HepG2 (cell line): ENCODE results near the gene HRH3. TPM values are rescaled to one million over a fixed set of nuclear protein-coding genes. Genes with fewer than 3 reads are reported as not detected.
A peak's percentile ranks its signal among the peaks of the same experiment; 100 is the strongest.

Experiments
- ADNP ChIP-seq: sonication (generic); formaldehyde crosslinking; IDR thresholded peaks from 2 replicates; pipeline ENCODE4 v1.4.0; 2020; ENCODE audit warnings: missing genetic modification reagents
- AGO2 ChIP-seq: fragments of 200-400 bp; formaldehyde crosslinking; optimal IDR thresholded peaks from 2 replicates; pipeline ENCODE3; 2017; ENCODE audit warnings: mild to moderate bottlenecking, low read depth, low read length, moderate library complexity
- GABPA ChIP-seq, 2 experiments: IDR thresholded peaks; 2 replicates each; pipeline ENCODE4 v1.6.1; 2011 to 2016; ENCODE audit warnings: low read depth in 2 of 2, low read length in 1 of 2, missing biosample characterization in 1 of 2, missing genetic modification characterization in 1 of 2
- GATAD2A ChIP-seq: IDR thresholded peaks from 2 replicates; pipeline ENCODE4 v1.6.1; 2016
- JUND ChIP-seq: sonication (generic); formaldehyde crosslinking; IDR thresholded peaks from 2 replicates; pipeline ENCODE4 v1.8.0; 2022; ENCODE audit warnings: mild to moderate bottlenecking, missing genetic modification reagents
- MTF2 ChIP-seq: sonication (generic); formaldehyde crosslinking; IDR thresholded peaks from 2 replicates; pipeline ENCODE4 v1.5.0; 2020; ENCODE audit warnings: missing genetic modification reagents, borderline replicate concordance
- MXD4 ChIP-seq: IDR thresholded peaks from 2 replicates; pipeline ENCODE4 v1.6.1; 2016; ENCODE audit warnings: mild to moderate bottlenecking, missing biosample characterization, missing genetic modification reagents
- RBFOX2 ChIP-seq: fragments of 200-400 bp; formaldehyde crosslinking; IDR thresholded peaks from 2 replicates; pipeline ENCODE4 v1.6.1; 2017; ENCODE audit warnings: low read depth, mild to moderate bottlenecking, low read length
- RFXAP ChIP-seq: sonication (generic); formaldehyde crosslinking; IDR thresholded peaks from 2 replicates; pipeline ENCODE4 v1.4.0; 2020; ENCODE audit warnings: missing genetic modification reagents, borderline replicate concordance
- SIN3B ChIP-seq: fragments of 150-350 bp; IDR thresholded peaks from 2 replicates; pipeline ENCODE4 v1.6.1; 2014; ENCODE audit warnings: low read length
- ZBTB7A ChIP-seq: sonication (generic); formaldehyde crosslinking; IDR thresholded peaks from 2 replicates; pipeline ENCODE4 v1.8.0; 2022; ENCODE audit warnings: mild to moderate bottlenecking, missing genetic modification reagents
- ZNF136 ChIP-seq: sonication (generic); formaldehyde crosslinking; IDR thresholded peaks from 2 replicates; pipeline ENCODE4 v1.8.1; 2022; ENCODE audit warnings: low read depth, mild to moderate bottlenecking, moderate library complexity, missing genetic modification reagents
- ZNF225 ChIP-seq: sonication (generic); formaldehyde crosslinking; IDR thresholded peaks from 2 replicates; pipeline ENCODE4 v1.4.0; 2020; ENCODE audit warnings: mild to moderate bottlenecking, missing genetic modification reagents
- ZNF331 ChIP-seq: sonication (generic); formaldehyde crosslinking; IDR thresholded peaks from 2 replicates; pipeline ENCODE4 v1.4.0; 2020; ENCODE audit warnings: missing genetic modification reagents
- ZNF362 ChIP-seq: sonication (generic); formaldehyde crosslinking; IDR thresholded peaks from 2 replicates; pipeline ENCODE4 v1.4.0; 2020; ENCODE audit warnings: missing genetic modification reagents, mild to moderate bottlenecking, borderline replicate concordance
- ZNF451 ChIP-seq: sonication (generic); formaldehyde crosslinking; IDR thresholded peaks from 2 replicates; pipeline ENCODE4 v1.5.0; 2020; ENCODE audit warnings: mild to moderate bottlenecking, missing genetic modification reagents
- ZNF563 ChIP-seq: sonication (generic); formaldehyde crosslinking; IDR thresholded peaks from 2 replicates; pipeline ENCODE4 v1.8.0; 2022; ENCODE audit warnings: mild to moderate bottlenecking, moderate library complexity, missing genetic modification reagents
- ZNF704 ChIP-seq: sonication (generic); formaldehyde crosslinking; IDR thresholded peaks from 2 replicates; pipeline ENCODE4 v1.8.1; 2023; ENCODE audit warnings: mild to moderate bottlenecking, inconsistent platforms, moderate library complexity, missing genetic modification reagents, borderline replicate concordance
- polyA plus RNA-seq, 8 experiments: library from polyadenylated mRNA; depleted of rRNA in 3 of 8; stranded (reverse) in 7 of 8; unstranded in 1 of 8; fragments of >200 nt; fragmentation: Illumina TruSeq in 4 of 8; extraction: Trizol in 4 of 8; gene quantifications; 2 replicates each; pipeline versions ENCODE4 v1.2.1 to v1.2.3, GENCODE V29; 2011 to 2016; ENCODE audit warnings: low read depth in 4 of 8, missing spikeins in 1 of 8, mixed read lengths in 1 of 8; ENCODE audit not compliant: insufficient read depth in 1 of 8
- total RNA-seq, 5 experiments: library from RNA; depleted of rRNA; stranded (reverse); fragments of >200 nt; fragmentation: Illumina TruSeq; extraction: Trizol; gene quantifications; 2 replicates each; pipeline ENCODE4 v1.2.3, GENCODE V29; 2016; ENCODE audit warnings: low read depth in 1 of 5
- TF ChIP-seq, protein P1 (sequence below): sonication (generic); formaldehyde crosslinking; IDR thresholded peaks from 2 replicates; pipeline ENCODE4 v1.5.1; 2020; ENCODE audit warnings: mild to moderate bottlenecking, missing genetic modification reagents
- TF ChIP-seq, protein P2 (sequence below): IDR thresholded peaks from 2 replicates; pipeline ENCODE4 v1.6.1; 2016; ENCODE audit warnings: missing genetic modification reagents, missing compliant biosample characterization
- TF ChIP-seq, protein P3 (sequence below): sonication (generic); formaldehyde crosslinking; IDR thresholded peaks from 2 replicates; pipeline ENCODE4 v1.5.0; 2020; ENCODE audit warnings: mild to moderate bottlenecking, missing genetic modification reagents, moderate library complexity

Gene HRH3
- total and polyA plus RNA-seq, 2 of the 13 experiments (the other 11 are each of a cell fraction or from before 2014, with no cell fraction given), result 0.18 TPM; not detected in 1

- TF ChIP-seq ZNF225 (CRISPR knock-in tag) (no peak), MTF2 (CRISPR knock-in tag) (peak; percentile 74; the same call in 1 of the 2 replicates), ADNP (CRISPR knock-in tag) (no peak), SIN3B (no peak), MXD4 (CRISPR knock-in tag) (peak; percentile 90), RBFOX2 (peak; percentile 79; the same call in 1 of the 2 replicates), ZNF362 (0 out of 2 replicates have a peak, but pooled peaks have one; percentile 32), JUND (CRISPR knock-in tag) (peak; percentile 37; the same call in 1 of the 2 replicates), ZNF563 (CRISPR knock-in tag) (no peak), ZNF704 (CRISPR knock-in tag) (peak; percentile 67; the same call in 1 of the 2 replicates), GATAD2A (peak; percentile 20; the same call in 1 of the 2 replicates), ZNF451 (peak; percentile 75; the same call in 1 of the 2 replicates), AGO2 (no peak), RFXAP (CRISPR knock-in tag) (0 out of 2 replicates have a peak, but pooled peaks have one; percentile 43), ZNF136 (CRISPR knock-in tag) (0 out of 2 replicates have a peak, but pooled peaks have one; percentile 35), GABPA (IDR thresholded peaks at IDR 0.05; ENCODE audit: low read depth, low read length) (peak; percentile 86), GABPA (CRISPR knock-in tag; IDR thresholded peaks at IDR 0.05; ENCODE audit: low read depth) (peak; percentile 86), ZBTB7A (CRISPR knock-in tag) (no peak), ZNF331 (CRISPR knock-in tag) (peak; percentile 35; the same call in 1 of the 2 replicates)
- TF ChIP-seq, protein P1, sequence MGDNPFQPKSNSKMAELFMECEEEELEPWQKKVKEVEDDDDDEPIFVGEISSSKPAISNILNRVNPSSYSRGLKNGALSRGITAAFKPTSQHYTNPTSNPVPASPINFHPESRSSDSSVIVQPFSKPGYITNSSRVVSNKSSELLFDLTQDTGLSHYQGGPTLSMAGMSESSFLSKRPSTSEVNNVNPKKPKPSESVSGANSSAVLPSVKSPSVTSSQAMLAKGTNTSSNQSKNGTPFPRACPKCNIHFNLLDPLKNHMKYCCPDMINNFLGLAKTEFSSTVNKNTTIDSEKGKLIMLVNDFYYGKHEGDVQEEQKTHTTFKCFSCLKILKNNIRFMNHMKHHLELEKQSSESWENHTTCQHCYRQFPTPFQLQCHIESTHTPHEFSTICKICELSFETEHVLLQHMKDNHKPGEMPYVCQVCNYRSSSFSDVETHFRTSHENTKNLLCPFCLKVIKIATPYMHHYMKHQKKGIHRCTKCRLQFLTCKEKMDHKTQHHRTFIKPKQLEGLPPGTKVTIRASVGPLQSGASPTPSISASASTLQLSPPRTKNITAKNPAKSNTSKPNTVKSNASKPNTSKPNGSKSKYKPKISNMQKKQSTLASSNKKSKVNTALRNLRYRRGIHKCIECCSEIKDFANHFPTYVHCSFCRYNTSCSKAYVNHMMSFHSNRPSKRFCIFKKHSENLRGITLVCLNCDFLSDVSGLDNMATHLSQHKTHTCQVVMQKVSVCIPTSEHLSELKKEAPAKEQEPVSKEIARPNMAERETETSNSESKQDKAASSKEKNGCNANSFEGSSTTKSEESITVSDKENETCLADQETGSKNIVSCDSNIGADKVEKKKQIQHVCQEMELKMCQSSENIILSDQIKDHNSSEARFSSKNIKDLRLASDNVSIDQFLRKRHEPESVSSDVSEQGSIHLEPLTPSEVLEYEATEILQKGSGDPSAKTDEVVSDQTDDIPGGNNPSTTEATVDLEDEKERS (CRISPR knock-in tag), result no peak
- TF ChIP-seq, protein P2, sequence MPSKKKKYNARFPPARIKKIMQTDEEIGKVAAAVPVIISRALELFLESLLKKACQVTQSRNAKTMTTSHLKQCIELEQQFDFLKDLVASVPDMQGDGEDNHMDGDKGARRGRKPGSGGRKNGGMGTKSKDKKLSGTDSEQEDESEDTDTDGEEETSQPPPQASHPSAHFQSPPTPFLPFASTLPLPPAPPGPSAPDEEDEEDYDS (CRISPR knock-in tag), result peak; percentile 94
- TF ChIP-seq, protein P3, sequence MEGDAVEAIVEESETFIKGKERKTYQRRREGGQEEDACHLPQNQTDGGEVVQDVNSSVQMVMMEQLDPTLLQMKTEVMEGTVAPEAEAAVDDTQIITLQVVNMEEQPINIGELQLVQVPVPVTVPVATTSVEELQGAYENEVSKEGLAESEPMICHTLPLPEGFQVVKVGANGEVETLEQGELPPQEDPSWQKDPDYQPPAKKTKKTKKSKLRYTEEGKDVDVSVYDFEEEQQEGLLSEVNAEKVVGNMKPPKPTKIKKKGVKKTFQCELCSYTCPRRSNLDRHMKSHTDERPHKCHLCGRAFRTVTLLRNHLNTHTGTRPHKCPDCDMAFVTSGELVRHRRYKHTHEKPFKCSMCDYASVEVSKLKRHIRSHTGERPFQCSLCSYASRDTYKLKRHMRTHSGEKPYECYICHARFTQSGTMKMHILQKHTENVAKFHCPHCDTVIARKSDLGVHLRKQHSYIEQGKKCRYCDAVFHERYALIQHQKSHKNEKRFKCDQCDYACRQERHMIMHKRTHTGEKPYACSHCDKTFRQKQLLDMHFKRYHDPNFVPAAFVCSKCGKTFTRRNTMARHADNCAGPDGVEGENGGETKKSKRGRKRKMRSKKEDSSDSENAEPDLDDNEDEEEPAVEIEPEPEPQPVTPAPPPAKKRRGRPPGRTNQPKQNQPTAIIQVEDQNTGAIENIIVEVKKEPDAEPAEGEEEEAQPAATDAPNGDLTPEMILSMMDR (CRISPR knock-in tag), result peak; percentile 34; the same call in 1 of the 2 replicates
Measured at GRCh38 chr20:62237801-62238568, 17.9 kb upstream of the HRH3 start, which contains the start of gene OSBPL2 (continued).
